Mesendoderm (in vitro differentiated cells): ENCODE data around the gene VCAN.
A peak's percentile ranks its signal among the peaks of the same experiment; 100 is the strongest.

Experiments used
- DNase-seq: peaks from one replicate; pipeline ENCODE4 v3.0.0; 2013
- H2AK5ac ChIP-seq: 2 replicates; pipeline ENCODE4 v1.6.1; 2013; ENCODE audit warnings: low read length, inconsistent platforms
- H2BK120ac ChIP-seq: 2 replicates; pipeline ENCODE4 v1.6.1; 2013; ENCODE audit warnings: low read depth, mild to moderate bottlenecking, low read length, moderate library complexity, mixed read lengths
- H2BK15ac ChIP-seq: replicated peaks from 2 replicates; pipeline ENCODE4 v1.6.1; 2013; ENCODE audit warnings: low read depth, mild to moderate bottlenecking, moderate library complexity
- H2BK5ac ChIP-seq: 2 replicates; pipeline ENCODE4 v1.6.1; 2013; ENCODE audit warnings: low read length, inconsistent platforms
- H3K18ac ChIP-seq: 2 replicates; pipeline ENCODE4 v1.6.1; 2013; ENCODE audit warnings: mild to moderate bottlenecking, low read length, mixed read lengths
- H3K23ac ChIP-seq: one replicate; pipeline ENCODE4 v1.6.1; 2013; ENCODE audit warnings: low read length
- H3K27ac ChIP-seq: 2 replicates; pipeline ENCODE4 v1.5.1; 2013; ENCODE audit warnings: low read depth, mild to moderate bottlenecking, inconsistent platforms, low read length, moderate library complexity
- H3K27me3 ChIP-seq: 2 replicates; pipeline ENCODE4 v1.6.1; 2013; ENCODE audit warnings: low read length, control low read depth, mild to moderate bottlenecking, inconsistent platforms; ENCODE audit not compliant: insufficient read depth, poor library complexity
- H3K36me3 ChIP-seq: 2 replicates; pipeline ENCODE4 v1.6.1; 2013; ENCODE audit warnings: low read length, inconsistent platforms; ENCODE audit not compliant: control insufficient read depth, insufficient read depth
- H3K4ac ChIP-seq: one replicate; pipeline ENCODE4 v1.6.1; 2013; ENCODE audit warnings: low read depth, mild to moderate bottlenecking, low read length, moderate library complexity
- H3K4me1 ChIP-seq: 2 replicates; pipeline ENCODE4 v1.6.1; 2013; ENCODE audit warnings: low read depth, low read length, inconsistent platforms; ENCODE audit not compliant: control insufficient read depth
- H3K4me2 ChIP-seq: 2 replicates; pipeline ENCODE4 v1.6.1; 2013; ENCODE audit warnings: low read length
- H3K4me3 ChIP-seq: 2 replicates; pipeline ENCODE4 v1.5.1; 2013; ENCODE audit warnings: mild to moderate bottlenecking, low read length
- H3K56ac ChIP-seq: one replicate; pipeline ENCODE4 v1.6.1; 2013; ENCODE audit warnings: low read length
- H3K79me1 ChIP-seq: 2 replicates; pipeline ENCODE4 v1.6.1; 2013; ENCODE audit warnings: low read length, inconsistent platforms
- H3K79me2 ChIP-seq: 2 replicates; pipeline ENCODE4 v1.6.1; 2013; ENCODE audit warnings: mild to moderate bottlenecking, low read length; ENCODE audit not compliant: control insufficient read depth, insufficient read depth
- H3K9ac ChIP-seq: 2 replicates; pipeline ENCODE4 v1.6.1; 2013; ENCODE audit warnings: low read length, inconsistent platforms
- H4K5ac ChIP-seq: one replicate; pipeline ENCODE4 v1.6.1; 2013; ENCODE audit warnings: low read length
- H4K8ac ChIP-seq: one replicate; pipeline ENCODE4 v1.6.1; 2013; ENCODE audit warnings: low read depth, mild to moderate bottlenecking, control low read depth, low read length, moderate library complexity
- WGBS: extraction: QIAGEN DNeasy Blood & Tissue Kit; methylation state at CpG from one replicate; pipeline ENCODE4 v1.1.7; 2013; ENCODE audit warnings: low lambda C conversion rate, missing lambda C conversion rate; ENCODE audit not compliant: insufficient coverage; ENCODE audit errors: extremely low coverage; 5-methylcytosine and 5-hydroxymethylcytosine counted together

Gene VCAN

GRCh38 chr5:83492331-83492730 lies 20.8 kb downstream of the VCAN start:
- Histone ChIP-seq H2BK5ac (no peak overlapping the region), H3K79me2 (no peaks in the 10 kb centered on the region), H2BK120ac (no peak overlapping the region), H3K4me1 (peaks cover 16% of the 10 kb centered on the region), H2AK5ac (no peak overlapping the region), H3K9ac (no peak overlapping the region), H3K27ac (no peak overlapping the region), H3K23ac (no peak overlapping the region), H3K79me1 (peaks cover 2% of the 10 kb centered on the region), H2BK15ac (peak overlapping the region; percentile 74), H3K56ac (no peak overlapping the region), H4K5ac (no peak overlapping the region), H3K4ac (no peak overlapping the region), H3K36me3 (peaks cover 2% of the 10 kb centered on the region), H3K4me2 (no peak overlapping the region), H4K8ac (no peak overlapping the region), H3K27me3 (no peaks in the 10 kb centered on the region), H3K4me3 (no peak overlapping the region), H3K18ac (no peak overlapping the region)
- WGBS: no CpG with 5 or more reads among the region's 1 CpG
- DNase-seq: no peak

- WGBS: no CpG with 5 or more reads among the region's 7 CpGs
- Histone ChIP-seq H3K27ac (peak overlapping the region; percentile 71), H2BK120ac (no peak overlapping the region), H3K79me2 (no peaks in the 10 kb centered on the region), H3K23ac (no peak overlapping the region), H3K27me3 (no peaks in the 10 kb centered on the region), H4K5ac (no peak overlapping the region), H2BK5ac (peak overlapping the region; percentile 85), H3K56ac (peak overlapping the region; percentile 62), H2BK15ac (no peak overlapping the region), H3K4me1 (peaks cover 16% of the 10 kb centered on the region), H3K4ac (no peak overlapping the region), H3K4me2 (peak overlapping the region; percentile 14), H3K9ac (no peak overlapping the region), H3K4me3 (no peak overlapping the region), H4K8ac (peak overlapping the region; percentile 6), H3K79me1 (peaks cover 2% of the 10 kb centered on the region), H3K18ac (no peak overlapping the region), H2AK5ac (no peak overlapping the region), H3K36me3 (peaks cover 2% of the 10 kb centered on the region)
- peak; percentile 80 for DNase-seq
Observed at GRCh38 chr5:83493644-83494043, 22.1 kb downstream of the VCAN start.

- no peaks in the 10 kb centered on the region for H3K79me2 ChIP-seq
- peak overlapping the region; percentile 80 for H3K27ac ChIP-seq
- H3K4me2 ChIP-seq: peak overlapping the region; percentile 24
- H3K4ac ChIP-seq: no peak overlapping the region
- H2BK120ac ChIP-seq: no peak overlapping the region
- H3K4me1 ChIP-seq: peaks cover 16% of the 10 kb centered on the region
- no peak overlapping the region for H3K4me3 ChIP-seq
- H3K56ac ChIP-seq: peak overlapping the region; percentile 79
- peak; percentile 83 for DNase-seq
- H3K79me1 ChIP-seq: peaks cover 4% of the 10 kb centered on the region
- H2BK15ac ChIP-seq: no peak overlapping the region
- H3K9ac ChIP-seq: peak overlapping the region; percentile 43
- no peak overlapping the region for H4K5ac ChIP-seq
- H3K23ac ChIP-seq: no peak overlapping the region
- no CpG with 5 or more reads among the region's 2 CpGs for WGBS
- peaks cover 2% of the 10 kb centered on the region for H3K36me3 ChIP-seq
- peak overlapping the region; percentile 79 for H2BK5ac ChIP-seq
- no peak overlapping the region for H3K18ac ChIP-seq
- no peak overlapping the region for H2AK5ac ChIP-seq
- no peaks in the 10 kb centered on the region for H3K27me3 ChIP-seq
- no peak overlapping the region for H4K8ac ChIP-seq
Observed at GRCh38 chr5:83494087-83494620, 22.6 kb downstream of the VCAN start.

GRCh38 chr5:83494666-83495065 lies 23.1 kb downstream of the VCAN start:
- Histone ChIP-seq H3K4ac (no peak overlapping the region), H3K4me3 (no peak overlapping the region), H3K79me1 (peaks cover 4% of the 10 kb centered on the region), H3K56ac (peak overlapping the region; percentile 79), H3K27me3 (no peaks in the 10 kb centered on the region), H2BK15ac (no peak overlapping the region), H3K23ac (no peak overlapping the region), H2BK5ac (peak overlapping the region; percentile 79), H4K5ac (no peak overlapping the region), H3K9ac (peak overlapping the region; percentile 43), H3K79me2 (no peaks in the 10 kb centered on the region), H2AK5ac (no peak overlapping the region), H3K18ac (no peak overlapping the region), H4K8ac (no peak overlapping the region), H3K36me3 (peaks cover 2% of the 10 kb centered on the region), H3K4me2 (peak overlapping the region; percentile 24), H3K4me1 (peaks cover 16% of the 10 kb centered on the region), H2BK120ac (no peak overlapping the region), H3K27ac (peak overlapping the region; percentile 80)
- DNase-seq: peak; percentile 95
- no CpG with 5 or more reads among the region's 4 CpGs for WGBS

- Histone ChIP-seq H3K9ac (no peak overlapping the region), H3K56ac (no peak overlapping the region), H3K79me2 (no peaks in the 10 kb centered on the region), H2AK5ac (no peak overlapping the region), H3K4me1 (peaks cover 16% of the 10 kb centered on the region), H3K79me1 (peaks cover 2% of the 10 kb centered on the region), H4K5ac (no peak overlapping the region), H4K8ac (no peak overlapping the region), H3K27ac (no peak overlapping the region), H3K4me3 (no peak overlapping the region), H3K23ac (no peak overlapping the region), H3K18ac (no peak overlapping the region), H3K4ac (no peak overlapping the region), H3K36me3 (no peaks in the 10 kb centered on the region), H2BK120ac (no peak overlapping the region), H2BK5ac (no peak overlapping the region), H3K27me3 (no peaks in the 10 kb centered on the region), H2BK15ac (no peak overlapping the region), H3K4me2 (no peak overlapping the region)
- WGBS: no CpG with 5 or more reads among the region's 2 CpGs
- DNase-seq: no peak
Observed at GRCh38 chr5:83496626-83497025, 25.1 kb downstream of the VCAN start.

- Histone ChIP-seq H3K27me3 (no peaks in the 10 kb centered on the region), H4K8ac (no peak overlapping the region), H3K56ac (no peak overlapping the region), H3K4me2 (no peak overlapping the region), H3K23ac (no peak overlapping the region), H2BK15ac (no peak overlapping the region), H3K79me1 (peaks cover 2% of the 10 kb centered on the region), H3K9ac (no peak overlapping the region), H2BK5ac (no peak overlapping the region), H3K4ac (no peak overlapping the region), H4K5ac (no peak overlapping the region), H3K27ac (no peak overlapping the region), H3K36me3 (no peaks in the 10 kb centered on the region), H2BK120ac (no peak overlapping the region), H3K18ac (no peak overlapping the region), H3K4me1 (peaks cover 6% of the 10 kb centered on the region), H3K79me2 (no peaks in the 10 kb centered on the region), H2AK5ac (no peak overlapping the region), H3K4me3 (no peak overlapping the region)
- DNase-seq: no peak
- WGBS: no CpG with 5 or more reads among the region's 2 CpGs
Observed at GRCh38 chr5:83498585-83498984, 27.0 kb downstream of the VCAN start.
